ENCODE measurements around the gene JAZF1. TPM values are rescaled to one million over a fixed set of nuclear protein-coding genes. Genes with fewer than 3 reads are reported as not detected.

JAZF1 gene
- total and polyA plus RNA-seq, 9 of the 15 experiments (the other 6 are each of a cell fraction or from before 2014, with no cell fraction given) = 0.04 to 0.64 (median 0.11) TPM; not detected in 3

DNA sequence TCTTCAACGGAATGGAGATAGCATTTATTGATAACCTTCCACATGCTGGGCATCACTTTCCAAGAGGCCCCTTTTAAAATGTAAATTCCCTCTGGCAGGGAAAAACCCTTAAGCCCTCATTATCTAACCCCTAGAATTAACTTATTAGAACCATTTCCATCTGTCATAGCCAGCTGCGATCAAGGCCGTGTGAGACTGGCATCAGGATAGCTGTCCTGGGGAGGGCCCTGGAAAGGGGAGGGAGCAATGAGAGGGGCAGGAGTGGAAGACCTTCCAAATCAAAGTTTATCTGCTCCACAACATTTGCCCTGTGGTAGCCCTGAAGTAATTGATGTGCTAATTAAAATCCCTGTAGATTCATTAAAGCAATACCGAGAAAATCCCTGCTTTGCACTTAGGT lies 45.0 kb upstream of the JAZF1 start:
- DNase-seq (ENCODE audit: extremely low read depth in 1 of 4, low spot score in 3 of 4) = no peak
- in situ Hi-C loops (cut with MboI) (no loop called here), intact Hi-C loops (cut with micrococcal nuclease) (no loop called here)
- Histone ChIP-seq H3K36me3 (ENCODE audit: control insufficient read depth, insufficient read depth, low read length) (no peaks in the 10 kb centered on the region), H2AFZ (ENCODE audit: low read depth, low read length) (no peak overlapping the region), H3K27me3 (ENCODE audit: control insufficient read depth in 2 of 2, insufficient read depth in 2 of 2, low read length in 2 of 2) (peaks cover 2 to 4% of the 10 kb centered on the region in 2 experiments; a peak in 2 of 5 replicates), H3K4me2 (ENCODE audit: insufficient read depth, low read length) (no peak overlapping the region), H3K9me3 (replicated peaks; ENCODE audit: control insufficient read depth, insufficient read depth, low read depth, low read length) (no peaks in the 10 kb centered on the region), H3K9ac (ENCODE audit: insufficient read depth in 1 of 2, low read depth in 2 of 2, low read length in 2 of 2) (no peak overlapping the region), H3K4me3 (no peak overlapping the region), H4K20me1 (replicated peaks; ENCODE audit: control insufficient read depth, insufficient read depth, low read length) (no peaks in the 10 kb centered on the region), H3K4me1 (replicated peaks in 1 of 2; ENCODE audit: control insufficient read depth in 2 of 2, insufficient read depth in 2 of 2, low read length in 2 of 2) (no peaks in the 10 kb centered on the region), H3K9me1 (ENCODE audit: control insufficient read depth, insufficient read depth, low read length) (no peaks in the 10 kb centered on the region), H3K79me2 (ENCODE audit: control insufficient read depth, insufficient read depth, low read length) (no peaks in the 10 kb centered on the region), H3K27ac (ENCODE audit: extremely low read depth, low read depth, low read length) (no peak overlapping the region)
- TF ChIP-seq RFX5 (IDR thresholded peaks at IDR 0.05; ENCODE audit: low read depth, low read length) (no peak), TBP (optimal IDR thresholded peaks at IDR 0.05; ENCODE audit: low read depth, low read length) (no peak), TAF15 (IDR thresholded peaks at IDR 0.05; ENCODE audit: low read depth, low read length) (no peak), BHLHE40 (IDR thresholded peaks at IDR 0.05; ENCODE audit: low read length) (no peak), ZBTB7A (IDR thresholded peaks at IDR 0.05; ENCODE audit: borderline replicate concordance, control insufficient read depth, low read depth, low read length) (no peak)
- CTCF ChIA-PET (ENCODE audit: low intra/inter-chr PET ratio) = no interaction called here
- BruUV-seq (replicated peaks) = no TSS peak
- FAIRE-seq = no peak
- ATAC-seq = no peak
- POLR2A ChIA-PET = no interaction called here
- 1% methylated on average over 4 of the region's 4 CpGs for WGBS (ENCODE audit: insufficient coverage, low coverage, missing lambda C conversion rate)

DNA sequence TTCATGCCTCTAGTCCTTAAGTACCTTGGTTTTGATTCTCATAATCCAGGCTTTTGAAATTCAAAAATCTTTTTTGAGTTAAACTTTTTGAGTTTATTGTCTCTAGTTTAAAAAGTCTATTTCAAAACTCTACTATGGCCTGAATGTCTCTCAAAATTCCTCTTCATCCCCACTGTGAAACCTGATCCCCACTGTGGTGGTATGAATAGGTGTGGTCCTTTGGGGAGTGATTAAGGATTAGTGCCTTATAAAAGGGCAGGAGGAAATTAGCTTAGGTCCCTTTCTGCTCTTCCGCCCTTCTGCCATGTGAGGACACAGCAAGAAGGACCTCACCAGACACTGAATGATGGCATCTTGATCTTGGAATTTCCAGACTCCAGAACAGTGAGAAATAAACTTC lies 44.1 kb upstream of the JAZF1 start:
- no peak for ATAC-seq
- no peak overlapping the region for H2AFZ ChIP-seq (ENCODE audit: low read depth, low read length)
- no peak for DNase-seq (ENCODE audit: extremely low read depth in 1 of 4, low spot score in 3 of 4)
- ChIA-PET CTCF (ENCODE audit: low intra/inter-chr PET ratio) (no interaction called here), POLR2A (interaction anchor here (0.9 kb wide), 1 partner anchor 28 kb away, joined by 4 read pairs; no protein-coding TSS in a partner anchor)
- no peaks in the 10 kb centered on the region for H3K36me3 ChIP-seq (ENCODE audit: control insufficient read depth, insufficient read depth, low read length)
- no peak for TF ChIP-seq RAD51 (IDR thresholded peaks at IDR 0.05; ENCODE audit: borderline replicate concordance, low read depth)
- no peak for TF ChIP-seq ZC3H11A (IDR thresholded peaks at IDR 0.05; ENCODE audit: low read depth, low read length)
- no peak overlapping the region for H3K4me3 ChIP-seq
- H3K4me1 ChIP-seq (replicated peaks in 1 of 2; ENCODE audit: control insufficient read depth in 2 of 2, insufficient read depth in 2 of 2, low read length in 2 of 2) = no peaks in the 10 kb centered on the region
- H3K9me1 ChIP-seq (ENCODE audit: control insufficient read depth, insufficient read depth, low read length) = no peaks in the 10 kb centered on the region
- H3K4me2 ChIP-seq (ENCODE audit: insufficient read depth, low read length) = no peak overlapping the region
- 0% methylated on average over 1 of the region's 1 CpG for WGBS (ENCODE audit: insufficient coverage, low coverage, missing lambda C conversion rate)
- intact Hi-C loops (cut with micrococcal nuclease) = no loop called here
- peaks cover 2 to 4% of the 10 kb centered on the region in 2 experiments; a peak in 2 of 5 replicates for H3K27me3 ChIP-seq (ENCODE audit: control insufficient read depth in 2 of 2, insufficient read depth in 2 of 2, low read length in 2 of 2)
- H3K9me3 ChIP-seq (replicated peaks; ENCODE audit: control insufficient read depth, insufficient read depth, low read depth, low read length) = no peaks in the 10 kb centered on the region
- no TSS peak for BruUV-seq (replicated peaks)
- no peak for FAIRE-seq
- no peak overlapping the region for H3K9ac ChIP-seq (ENCODE audit: insufficient read depth in 1 of 2, low read depth in 2 of 2, low read length in 2 of 2)
- no peaks in the 10 kb centered on the region for H3K79me2 ChIP-seq (ENCODE audit: control insufficient read depth, insufficient read depth, low read length)
- in situ Hi-C loops (cut with MboI) = no loop called here
- no peaks in the 10 kb centered on the region for H4K20me1 ChIP-seq (replicated peaks; ENCODE audit: control insufficient read depth, insufficient read depth, low read length)
- H3K27ac ChIP-seq (ENCODE audit: extremely low read depth, low read depth, low read length) = no peak overlapping the region

Measured in K562 (cell line).